Kidney (tissue), 14 donors: ENCODE results near the gene AP4M1. TPM values are rescaled to one million over a fixed set of nuclear protein-coding genes. Genes with fewer than 3 reads are reported as not detected.
A peak's percentile ranks its signal among the peaks of the same experiment; 100 is the strongest.

Experiments used
- DNase-seq, 5 donors: peaks; one replicate each; pipeline ENCODE4 v3.0.0-alpha.2; 2013 to 2020
- FAIRE-seq: peaks from 2 replicates; lab custom pipeline; 2012; peaks lifted over from hg19 to GRCh38; lab: Jason Lieb, UNC
- H3K27ac ChIP-seq, 2 donors: one replicate each; pipeline ENCODE4 v1.7.0; 2013; ENCODE audit warnings: low read depth in 2 of 2, low read length in 2 of 2, inconsistent platforms in 1 of 2
- H3K27me3 ChIP-seq: one replicate; pipeline ENCODE4 v1.7.1; 2013; ENCODE audit warnings: low read length, inconsistent platforms; ENCODE audit not compliant: control insufficient read depth, insufficient read depth
- H3K36me3 ChIP-seq, 3 donors: one replicate each; pipeline versions ENCODE4 v1.7.0 to v1.7.1; 2013; ENCODE audit warnings: low read length in 3 of 3, control low read depth in 1 of 3, inconsistent platforms in 1 of 3; ENCODE audit not compliant: insufficient read depth in 3 of 3, control insufficient read depth in 2 of 3
- H3K4me1 ChIP-seq, 3 donors: one replicate each; pipeline versions ENCODE4 v1.7.0 to v1.7.1; 2013; ENCODE audit warnings: low read length in 3 of 3, inconsistent platforms in 1 of 3, low read depth in 1 of 3; ENCODE audit not compliant: control insufficient read depth in 2 of 3, insufficient read depth in 2 of 3
- H3K4me3 ChIP-seq, 3 donors: one replicate each; pipeline versions ENCODE4 v1.7.0 to v1.8.1; 2013; ENCODE audit warnings: low read length in 3 of 3, control low read depth in 1 of 3, inconsistent platforms in 1 of 3
- H3K9ac ChIP-seq, 3 donors: one replicate each; pipeline versions ENCODE4 v1.7.0 to v1.7.1; 2013; ENCODE audit warnings: low read length in 3 of 3, control low read depth in 1 of 3, inconsistent platforms in 1 of 3
- H3K9me3 ChIP-seq, 3 donors: one replicate each; pipeline versions ENCODE4 v1.7.0 to v1.7.1; 2013; ENCODE audit warnings: low read length in 3 of 3, control low read depth in 1 of 3, inconsistent platforms in 1 of 3; ENCODE audit not compliant: control insufficient read depth in 2 of 3, insufficient read depth in 1 of 3
- intact Hi-C: fragments of 100-400 bp; cut with DNase I; formaldehyde crosslinking; loops from one replicate; pipeline ENCODE4 v1.11.1; 2022
- polyA plus RNA-seq: library from polyadenylated mRNA; stranded (reverse); fragments of 350-450 nt; fragmentation: Illumina TruSeq; extraction: RNeasy Lipid Tissue Mini Kit (QIAGEN cat#74804); gene quantifications from one replicate; pipeline ENCODE4 v1.2.3, GENCODE V29; 2014; ENCODE audit warnings: low read depth, low replicate concordance; ENCODE audit not compliant: insufficient read depth
- total RNA-seq: library from RNA; stranded (reverse); fragmentation: NEBNext Ultra II Directional; extraction: Animal tissue kit (Norgen Biotek cat#: 25700); gene quantifications from one replicate; pipeline ENCODE4 v1.2.1, GENCODE V29; 2021
- TF ChIP-seq, protein P1 (sequence below): IDR thresholded peaks from 3 replicates; pipeline ENCODE4 v1.5.1; 2012; ENCODE audit warnings: mild to moderate bottlenecking, moderate library complexity, borderline replicate concordance; ENCODE audit not compliant: insufficient read depth; ENCODE audit errors: extremely low read depth
- donor health status: control.
- donor health status: control.
- donor health status: control.
- donor health status: control.
- donor health status: control.
- donor health status: DM: yes; HTN: yes; CAD: no.
- donor health status: Normal renal cell carcinoma (clear cell type).

Gene AP4M1
- total and polyA plus RNA-seq, 2 donors from 2014 or later = 16.4 to 22.8 TPM

- FAIRE-seq (no peak), DNase-seq (no peak)
- intact Hi-C loops = no loop called here
- TF ChIP-seq, protein P1, sequence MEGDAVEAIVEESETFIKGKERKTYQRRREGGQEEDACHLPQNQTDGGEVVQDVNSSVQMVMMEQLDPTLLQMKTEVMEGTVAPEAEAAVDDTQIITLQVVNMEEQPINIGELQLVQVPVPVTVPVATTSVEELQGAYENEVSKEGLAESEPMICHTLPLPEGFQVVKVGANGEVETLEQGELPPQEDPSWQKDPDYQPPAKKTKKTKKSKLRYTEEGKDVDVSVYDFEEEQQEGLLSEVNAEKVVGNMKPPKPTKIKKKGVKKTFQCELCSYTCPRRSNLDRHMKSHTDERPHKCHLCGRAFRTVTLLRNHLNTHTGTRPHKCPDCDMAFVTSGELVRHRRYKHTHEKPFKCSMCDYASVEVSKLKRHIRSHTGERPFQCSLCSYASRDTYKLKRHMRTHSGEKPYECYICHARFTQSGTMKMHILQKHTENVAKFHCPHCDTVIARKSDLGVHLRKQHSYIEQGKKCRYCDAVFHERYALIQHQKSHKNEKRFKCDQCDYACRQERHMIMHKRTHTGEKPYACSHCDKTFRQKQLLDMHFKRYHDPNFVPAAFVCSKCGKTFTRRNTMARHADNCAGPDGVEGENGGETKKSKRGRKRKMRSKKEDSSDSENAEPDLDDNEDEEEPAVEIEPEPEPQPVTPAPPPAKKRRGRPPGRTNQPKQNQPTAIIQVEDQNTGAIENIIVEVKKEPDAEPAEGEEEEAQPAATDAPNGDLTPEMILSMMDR = no peak
- Histone ChIP-seq H3K4me3 (no peak overlapping the region), H3K36me3 (peaks cover 2 to 18% (median 3%) of the 10 kb centered on the region in 3 donors), H3K9me3 (no peaks in the 10 kb centered on the region), H3K4me1 (peaks cover 0 to 11% (median 6%) of the 10 kb centered on the region in 3 donors), H3K27me3 (no peaks in the 10 kb centered on the region), H3K27ac (no peak overlapping the region), H3K9ac (no peak overlapping the region)
These were observed 51.7 kb downstream of the AP4M1 start for GRCh38 chr7:100152937-100153666.

- FAIRE-seq = no peak
- Histone ChIP-seq H3K36me3 (peaks cover 2 to 18% (median 3%) of the 10 kb centered on the region in 3 donors), H3K9me3 (no peaks in the 10 kb centered on the region), H3K9ac (no peak overlapping the region), H3K4me3 (no peak overlapping the region), H3K4me1 (peaks cover 0 to 11% (median 6%) of the 10 kb centered on the region in 3 donors), H3K27me3 (no peaks in the 10 kb centered on the region), H3K27ac (no peak overlapping the region)
- TF ChIP-seq, protein P1 = no peak
- DNase-seq = no peak
- intact Hi-C loops = no loop called here
These were observed 52.5 kb downstream of the AP4M1 start for GRCh38 chr7:100153708-100154535.

- no peaks in the 10 kb centered on the region for H3K27me3 ChIP-seq
- peaks cover 2 to 18% (median 3%) of the 10 kb centered on the region in 3 donors for H3K36me3 ChIP-seq
- H3K4me3 ChIP-seq = no peak overlapping the region
- H3K27ac ChIP-seq = no peak overlapping the region
- TF ChIP-seq, protein P1 = no peak
- DNase-seq (peak in 1 of 5 donors; percentile 42), FAIRE-seq (no peak)
- H3K9ac ChIP-seq = no peak overlapping the region
- peaks cover 0 to 8% (median 6%) of the 10 kb centered on the region in 3 donors for H3K4me1 ChIP-seq
- no peaks in the 10 kb centered on the region for H3K9me3 ChIP-seq
- intact Hi-C loops = no loop called here
These were observed 53.4 kb downstream of the AP4M1 start for GRCh38 chr7:100154651-100155491.
